Breast epithelium (tissue), 3 donors: ENCODE data around the gene KCNK7.

ENCODE experiments used
- CTCF ChIP-seq, 3 donors: fragments of 450-650 bp; IDR thresholded peaks; one replicate each; pipeline ENCODE4 v1.5.1; 2016 to 2017; ENCODE audit warnings: antibody characterized with exemption in 3 of 3, mild to moderate bottlenecking in 3 of 3, moderate library complexity in 3 of 3
- POLR2A ChIP-seq: fragments of 450-650 bp; IDR thresholded peaks from one replicate; pipeline ENCODE4 v1.6.1; 2016; ENCODE audit warnings: antibody characterized with exemption, mild to moderate bottlenecking, moderate library complexity

- TF ChIP-seq POLR2A (no peak), CTCF (IDR thresholded peaks at IDR 0.05) (no peak)
Observed at GRCh38 chr11:65613091-65613928, 17.7 kb upstream of the KCNK7 start.
